GM12864 (cell line): ENCODE measurements around the gene HECW1.
"Not testable (repeated sequence)": the region's sequence is repeated elsewhere in the genome, so short reads cannot be mapped to it uniquely, and the experiment has no call there.

Experiments used
- DNase-seq: peaks from one replicate; pipeline ENCODE4 v3.0.0-alpha.2; 2011; ENCODE audit warnings: low read depth
- H3K4me3 ChIP-seq: 2 replicates; pipeline ENCODE4 v1.5.1; 2011; ENCODE audit warnings: mild to moderate bottlenecking, low read depth, low read length, control low read depth
- CTCF ChIP-seq: IDR thresholded peaks from 2 replicates; pipeline ENCODE4 v1.5.1; 2011; ENCODE audit warnings: low read depth, mild to moderate bottlenecking, moderate library complexity, low read length, control low read depth, inconsistent platforms; ENCODE audit errors: missing control alignments

HECW1 gene

DNA sequence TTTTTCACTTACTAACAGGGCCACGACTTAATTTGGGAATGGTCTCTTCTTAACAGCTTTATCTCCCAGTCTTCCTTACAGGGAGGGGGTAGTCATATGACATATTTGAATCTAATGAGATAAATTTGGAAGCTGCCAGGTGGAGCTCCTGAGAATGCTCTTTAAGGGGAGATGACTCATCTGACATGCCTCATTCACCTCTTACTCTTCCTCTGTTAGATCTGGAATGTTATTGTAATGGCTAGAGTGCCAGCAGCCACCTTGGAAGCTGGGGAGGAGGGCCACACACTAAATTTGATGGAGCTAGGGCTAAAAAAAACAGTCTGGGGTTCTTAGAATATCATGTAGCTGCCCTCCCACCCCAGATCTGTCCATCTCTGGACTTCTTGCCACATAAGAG is 22.7 kb downstream of the HECW1 start:
- TF ChIP-seq CTCF: no peak
- no peak overlapping the region for H3K4me3 ChIP-seq
- DNase-seq: no peak

- no peak overlapping the region for H3K4me3 ChIP-seq
- no peak for TF ChIP-seq CTCF
- DNase-seq: no peak
Observed at GRCh38 chr7:43136064-43136463, 23.6 kb downstream of the HECW1 start.

DNA sequence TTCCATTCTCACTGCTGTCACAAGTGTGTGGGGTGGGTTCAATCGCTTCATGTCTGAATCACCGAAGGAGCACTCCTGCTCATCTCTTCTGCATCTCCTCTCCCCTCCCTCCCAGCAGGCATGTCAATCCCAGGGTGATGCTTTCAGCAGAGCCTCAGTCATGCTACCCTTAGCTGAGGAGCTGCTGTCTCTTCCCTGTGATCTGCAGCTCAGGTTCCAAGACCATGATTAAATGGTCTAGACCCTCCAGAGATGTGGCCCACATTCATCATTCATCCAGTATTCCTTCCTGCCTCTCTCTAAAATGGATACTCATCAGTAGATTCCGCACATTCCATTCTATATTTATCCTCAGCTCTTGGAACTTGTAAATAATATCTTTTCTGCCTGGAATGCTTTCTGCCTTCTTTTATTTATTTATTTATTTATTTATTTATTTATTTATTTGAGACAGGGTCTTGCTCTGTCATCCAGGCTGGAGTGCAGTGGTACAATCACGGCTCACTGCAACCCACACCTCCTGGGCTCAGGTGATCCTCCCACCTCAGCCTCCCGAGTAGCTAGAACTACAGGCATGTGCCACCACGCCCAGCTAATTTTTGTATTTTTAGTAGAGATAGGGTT is 24.8 kb downstream of the HECW1 start:
- DNase-seq: not testable (repeated sequence)

GRCh38 chr7:43137811-43138210 is 25.4 kb downstream of the HECW1 start:
- no peak overlapping the region for H3K4me3 ChIP-seq
- DNase-seq: no peak
- TF ChIP-seq CTCF: no peak

More for the DNA sequence above, 24.8 kb downstream of the HECW1 start:
- not testable (repeated sequence) for H3K4me3 ChIP-seq

DNA sequence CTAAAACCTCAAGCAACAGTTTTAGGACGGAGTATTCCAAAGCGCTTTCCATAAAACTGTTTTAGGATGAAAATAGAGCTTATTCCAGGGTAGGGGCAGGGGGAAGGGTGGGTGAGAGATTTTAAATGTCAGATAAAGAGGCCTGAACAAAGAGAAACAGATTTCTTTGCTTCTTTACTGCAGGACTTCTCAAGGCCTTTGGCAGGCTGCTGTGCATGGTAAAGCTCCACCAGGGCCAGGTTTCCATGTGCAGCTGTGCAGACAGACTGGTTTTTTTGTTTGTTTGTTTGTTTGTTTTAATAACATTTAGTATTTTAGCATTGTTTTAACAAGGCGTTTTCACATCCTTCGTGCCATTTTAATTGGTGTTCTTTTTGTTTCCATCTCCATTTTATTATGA is 26.3 kb downstream of the HECW1 start:
- no peak for TF ChIP-seq CTCF
- no peak for DNase-seq
- H3K4me3 ChIP-seq: no peak overlapping the region

- DNase-seq: no peak
- H3K4me3 ChIP-seq: no peak overlapping the region
- no peak for TF ChIP-seq CTCF
Observed at GRCh38 chr7:43139137-43139536, 26.7 kb downstream of the HECW1 start.

GRCh38 chr7:43140186-43140585 is 27.7 kb downstream of the HECW1 start:
- no peak for DNase-seq
- no peak overlapping the region for H3K4me3 ChIP-seq
- TF ChIP-seq CTCF: no peak
